Measurements from ENCODE around the gene KRTAP12-4. TPM values are rescaled to one million over a fixed set of nuclear protein-coding genes. Genes with fewer than 3 reads are reported as not detected.

Gene KRTAP12-4
- total RNA-seq, 2 donors from 2014 or later = not detected

- Histone ChIP-seq H3K4me3 (no peak overlapping the region), H3K9ac (ENCODE audit: low read depth in 2 of 2, low read length in 2 of 2) (no peak overlapping the region), H3K27me3 (no peaks in the 10 kb centered on the region), H3K27ac (no peak overlapping the region), H3K4me1 (no peaks in the 10 kb centered on the region), H3K36me3 (no peaks in the 10 kb centered on the region), H3K9me3 (no peaks in the 10 kb centered on the region)
- intact Hi-C loops (cut with DNase I) = no loop called here
- DNase-seq = no peak
- TF ChIP-seq CTCF (IDR thresholded peaks at IDR 0.05) = no peak
Measured at GRCh38 chr21:44653656-44654575, 543 bp downstream of the KRTAP12-4 start.

DNA sequence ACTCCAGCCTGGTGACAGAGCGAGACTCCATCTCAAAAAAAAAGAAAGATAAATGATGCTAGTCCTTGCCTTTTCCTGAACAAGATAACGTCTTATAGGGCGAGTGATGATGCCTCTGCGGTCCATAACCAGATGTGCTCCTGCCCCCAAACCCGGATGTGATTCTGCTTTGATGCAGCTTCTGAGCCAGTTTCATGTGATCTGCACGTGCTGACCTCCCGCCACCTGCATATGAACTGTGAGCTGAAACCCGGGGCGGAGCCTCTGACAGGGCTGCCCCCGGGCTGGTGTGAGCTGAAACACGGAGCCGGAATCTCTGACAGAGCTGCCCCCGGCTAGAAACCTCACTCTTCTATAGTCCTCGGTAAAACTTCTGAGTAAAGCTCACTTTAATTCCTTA lies 1.3 kb downstream of the KRTAP12-4 start:
- Histone ChIP-seq H3K36me3 (no peaks in the 10 kb centered on the region), H3K4me3 (no peak overlapping the region), H3K9me3 (no peaks in the 10 kb centered on the region), H3K27me3 (no peaks in the 10 kb centered on the region), H3K4me1 (no peaks in the 10 kb centered on the region), H3K9ac (ENCODE audit: low read depth in 2 of 2, low read length in 2 of 2) (no peak overlapping the region), H3K27ac (no peak overlapping the region)
- no peak for DNase-seq
- no peak for TF ChIP-seq CTCF (IDR thresholded peaks at IDR 0.05)
- intact Hi-C loops (cut with DNase I) = no loop called here

DNA sequence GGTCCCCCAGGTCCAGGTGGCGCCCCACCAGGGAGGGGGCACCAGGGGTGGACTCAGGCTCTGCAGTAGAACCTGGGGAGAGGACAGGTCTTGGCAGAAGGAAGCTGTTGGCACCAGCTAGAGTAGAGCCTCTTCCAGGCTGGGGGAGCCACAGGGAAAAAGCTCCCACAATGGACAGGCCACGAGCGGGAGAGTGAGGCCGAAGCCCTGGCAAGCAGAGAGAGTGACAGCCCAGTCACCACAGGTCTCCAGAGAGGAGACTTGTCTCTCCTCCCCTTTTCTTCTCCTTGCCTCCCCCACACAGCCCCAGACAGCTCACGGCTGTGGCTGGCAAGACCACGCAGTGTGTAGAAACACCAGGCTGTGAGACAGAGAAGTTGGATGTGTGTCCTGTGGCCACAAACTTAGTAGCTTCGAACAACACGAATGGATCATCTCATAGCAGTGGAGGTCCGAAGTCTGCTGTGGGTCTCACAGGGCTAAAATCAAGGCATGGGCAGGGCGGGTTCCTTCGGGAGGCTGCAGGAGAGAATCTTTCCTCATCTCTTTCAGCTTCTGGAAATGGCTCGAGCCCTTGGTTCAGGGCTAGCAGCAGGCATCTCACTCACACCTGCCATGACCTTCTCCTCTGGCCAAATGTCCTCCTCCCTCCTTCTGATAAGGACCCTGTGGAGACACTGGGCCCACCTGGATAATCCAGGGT lies 3.3 kb downstream of the KRTAP12-4 start:
- no peak for TF ChIP-seq CTCF (IDR thresholded peaks at IDR 0.05)
- no peaks in the 10 kb centered on the region for H3K4me1 ChIP-seq
- H3K27me3 ChIP-seq = no peaks in the 10 kb centered on the region
- H3K4me3 ChIP-seq = no peak overlapping the region
- H3K27ac ChIP-seq = no peak overlapping the region
- no peak for DNase-seq
- H3K9me3 ChIP-seq = no peaks in the 10 kb centered on the region
- H3K36me3 ChIP-seq = no peaks in the 10 kb centered on the region
- intact Hi-C loops (cut with DNase I) = no loop called here
- no peak overlapping the region for H3K9ac ChIP-seq (ENCODE audit: low read depth in 2 of 2, low read length in 2 of 2)

- no peaks in the 10 kb centered on the region for H3K9me3 ChIP-seq
Measured at GRCh38 chr21:44650265-44650972, 4.0 kb downstream of the KRTAP12-4 start.

More at GRCh38 chr21:44650265-44650972, 4.0 kb downstream of the KRTAP12-4 start:
- Histone ChIP-seq H3K36me3 (no peaks in the 10 kb centered on the region), H3K4me3 (no peak overlapping the region), H3K4me1 (no peaks in the 10 kb centered on the region), H3K27ac (no peak overlapping the region), H3K9ac (ENCODE audit: low read depth in 2 of 2, low read length in 2 of 2) (no peak overlapping the region), H3K27me3 (no peaks in the 10 kb centered on the region)
- intact Hi-C loops (cut with DNase I) = no loop called here
- no peak for DNase-seq
- TF ChIP-seq CTCF (IDR thresholded peaks at IDR 0.05) = no peak
